Ishikawa (cell line): ENCODE measurements around the gene STX7.

Source experiments
- CEBPB ChIP-seq: IDR thresholded peaks from 2 replicates; pipeline ENCODE4 v1.6.1; 2012
- CREB1 ChIP-seq: IDR thresholded peaks from 2 replicates; pipeline ENCODE4 v1.6.1; 2012; ENCODE audit warnings: low read depth
- EGR1 ChIP-seq: IDR thresholded peaks from 2 replicates; pipeline ENCODE4 v1.6.1; 2012
- EP300 ChIP-seq: IDR thresholded peaks from 2 replicates; pipeline ENCODE4 v1.6.1; 2012; ENCODE audit warnings: borderline replicate concordance
- FOXM1 ChIP-seq: IDR thresholded peaks from 2 replicates; pipeline ENCODE4 v1.6.1; 2012; ENCODE audit warnings: low read depth, borderline replicate concordance
- MAX ChIP-seq: IDR thresholded peaks from 2 replicates; pipeline ENCODE4 v1.6.1; 2012
- NFIC ChIP-seq: IDR thresholded peaks from 2 replicates; pipeline ENCODE4 v1.6.1; 2012
- RAD21 ChIP-seq: IDR thresholded peaks from 2 replicates; pipeline ENCODE4 v1.6.1; 2012; ENCODE audit warnings: low read depth
- REST ChIP-seq: IDR thresholded peaks from 2 replicates; pipeline ENCODE4 v1.6.1; 2012; ENCODE audit warnings: low read depth, mild to moderate bottlenecking
- TAF1 ChIP-seq: IDR thresholded peaks from 2 replicates; pipeline ENCODE4 v1.6.1; 2012; ENCODE audit warnings: low read depth, mild to moderate bottlenecking
- TCF12 ChIP-seq: IDR thresholded peaks from 2 replicates; pipeline ENCODE4 v1.6.1; 2012; ENCODE audit warnings: low read depth
- TEAD4 ChIP-seq: IDR thresholded peaks from 2 replicates; pipeline ENCODE4 v1.6.1; 2012
- USF1 ChIP-seq: IDR thresholded peaks from 2 replicates; pipeline ENCODE4 v1.6.1; 2012
- YY1 ChIP-seq: IDR thresholded peaks from 2 replicates; pipeline ENCODE4 v1.6.1; 2012; ENCODE audit warnings: low read depth
- ZBTB7A ChIP-seq: IDR thresholded peaks from 2 replicates; pipeline ENCODE4 v1.6.1; 2012; ENCODE audit warnings: low read depth

STX7 gene

GRCh38 chr6:132499757-132500156 lies 13.2 kb downstream of the STX7 start:
- TF ChIP-seq TCF12 (no peak), NFIC (no peak), YY1 (no peak), CEBPB (no peak), TEAD4 (no peak), MAX (no peak), ZBTB7A (no peak), CREB1 (no peak), RAD21 (no peak), USF1 (no peak), REST (no peak), FOXM1 (no peak), EGR1 (no peak), TAF1 (no peak), EP300 (no peak)

- TF ChIP-seq EGR1: no peak
These were observed 14.3 kb downstream of the STX7 start for GRCh38 chr6:132498638-132499037.

GRCh38 chr6:132496519-132497180 lies 16.3 kb downstream of the STX7 start:
- TF ChIP-seq MAX (no peak), USF1 (no peak), RAD21 (no peak), FOXM1 (no peak), EP300 (no peak), ZBTB7A (no peak), TEAD4 (no peak), REST (no peak), YY1 (no peak), CREB1 (no peak), EGR1 (no peak), NFIC (no peak), TAF1 (no peak), TCF12 (no peak)

GRCh38 chr6:132495604-132496079 lies 17.3 kb downstream of the STX7 start:
- TF ChIP-seq FOXM1: no peak
- TF ChIP-seq TCF12: no peak
- no peak for TF ChIP-seq CEBPB
- TF ChIP-seq CREB1: no peak
- no peak for TF ChIP-seq TEAD4
- TF ChIP-seq EGR1: no peak
- TF ChIP-seq NFIC: no peak
- TF ChIP-seq EP300: no peak
- no peak for TF ChIP-seq ZBTB7A

GRCh38 chr6:132494954-132495353 lies 18.0 kb downstream of the STX7 start:
- TF ChIP-seq CEBPB (no peak), USF1 (no peak), CREB1 (no peak), TEAD4 (no peak), NFIC (no peak), ZBTB7A (no peak), MAX (no peak)
